Inflammatory macrophage (primary cell): ENCODE results near the gene EIPR1.
"Not testable (repeated sequence)": the region's sequence is repeated elsewhere in the genome, so short reads cannot be mapped to it uniquely, and the experiment has no call there.

Experiments used
- DNase-seq, 2 donors: peaks; one replicate each; pipeline ENCODE4 v3.0.0-alpha.2; 2020 to 2022

EIPR1 gene

DNA sequence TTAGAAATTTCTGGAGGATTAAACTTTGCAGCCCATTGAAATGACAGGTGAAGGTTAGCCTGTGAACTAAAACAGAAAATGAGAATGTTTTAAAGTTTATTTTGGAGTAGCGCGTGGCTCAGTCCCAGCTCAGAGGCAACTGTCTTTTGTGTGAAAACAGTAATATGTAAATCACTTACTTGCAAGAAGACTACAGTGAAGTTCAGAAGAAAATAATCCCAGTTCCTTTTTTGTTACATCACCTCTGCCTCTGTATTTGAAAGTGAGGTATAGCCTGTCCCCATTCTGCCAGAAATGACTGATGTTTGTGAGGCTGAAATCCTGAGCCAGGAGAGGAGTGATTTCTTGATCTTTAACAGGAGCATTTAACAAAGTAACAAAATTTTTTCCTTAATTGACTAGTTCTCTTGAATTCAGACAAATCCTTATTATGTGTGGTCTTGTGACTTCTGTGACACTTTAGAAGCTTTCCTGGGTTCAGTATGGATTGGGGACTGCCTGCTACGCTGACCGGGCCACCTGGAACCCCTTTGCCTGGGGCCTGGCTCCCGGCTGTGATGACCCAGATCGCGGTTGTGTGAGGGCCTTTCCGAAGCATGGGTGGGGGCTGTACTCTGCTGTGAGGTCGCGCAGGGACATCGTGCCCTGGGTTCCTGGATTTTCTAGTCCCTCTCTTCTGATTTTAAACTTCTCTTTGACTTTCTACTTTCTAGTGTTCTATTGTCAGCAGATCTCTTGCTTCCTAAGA, 26.1 kb upstream of the EIPR1 start:
- no peak for DNase-seq

DNA sequence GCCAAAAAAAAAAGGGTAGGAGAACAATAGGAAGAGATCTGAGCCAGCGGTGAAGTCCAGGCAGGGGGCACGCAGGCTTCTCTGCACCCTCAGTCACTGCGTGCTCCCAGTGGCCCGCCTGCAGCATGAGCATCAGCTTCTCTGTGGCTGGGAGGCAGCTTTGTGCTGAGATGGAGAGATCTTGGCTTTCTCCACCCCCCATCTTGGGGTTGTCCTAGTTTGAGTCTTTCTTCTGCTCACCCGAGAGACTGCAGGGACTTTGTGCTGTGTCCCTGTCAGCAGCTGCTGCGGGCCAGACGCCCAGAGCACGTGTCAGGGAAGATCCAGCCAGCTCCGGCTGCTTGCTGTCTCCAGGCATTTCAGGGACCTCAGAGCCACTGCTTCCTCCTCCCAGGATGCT, 22.2 kb upstream of the EIPR1 start:
- DNase-seq = no peak

- DNase-seq = no peak
Measured at GRCh38 chr2:3399381-3399780, 21.8 kb upstream of the EIPR1 start.

- no peak for DNase-seq
Measured at GRCh38 chr2:3398857-3399256, 21.2 kb upstream of the EIPR1 start.

DNA sequence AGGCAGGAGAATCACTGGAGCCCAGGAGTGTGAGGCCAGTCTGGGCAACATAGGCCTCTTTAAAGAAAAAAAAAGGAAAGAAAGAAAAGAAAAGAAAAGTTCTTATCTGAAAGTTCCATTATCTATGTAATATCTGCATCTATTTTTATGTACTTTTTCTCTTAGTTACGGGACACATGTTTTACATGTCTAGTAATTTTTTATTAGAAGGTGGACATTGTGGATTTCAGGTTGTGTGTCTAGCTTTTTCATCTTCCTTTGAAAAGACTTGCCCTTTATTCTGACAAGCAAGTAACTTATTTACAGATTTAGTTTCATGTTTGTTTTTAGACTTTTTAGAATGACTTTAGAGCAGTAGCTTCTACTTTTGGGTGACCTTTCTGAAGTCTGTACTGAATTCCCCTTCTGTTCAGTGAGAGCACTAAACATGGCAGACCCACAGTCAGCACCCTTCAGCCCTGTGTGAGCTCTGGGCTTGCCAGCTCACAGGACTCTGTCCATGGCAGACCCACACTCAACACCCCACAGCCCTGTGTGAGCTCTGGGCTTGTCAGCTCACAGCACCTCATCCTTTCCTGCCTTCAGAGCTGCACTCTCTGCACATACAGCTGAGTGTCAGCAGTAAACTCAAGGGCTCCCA, 19.4 kb upstream of the EIPR1 start:
- DNase-seq = no peak

- no peak for DNase-seq
Measured at GRCh38 chr2:3392216-3392615, 14.6 kb upstream of the EIPR1 start.

GRCh38 chr2:3390041-3390440, 12.4 kb upstream of the EIPR1 start:
- DNase-seq = no peak

GRCh38 chr2:3389193-3389592, 11.6 kb upstream of the EIPR1 start:
- DNase-seq = no peak

DNA sequence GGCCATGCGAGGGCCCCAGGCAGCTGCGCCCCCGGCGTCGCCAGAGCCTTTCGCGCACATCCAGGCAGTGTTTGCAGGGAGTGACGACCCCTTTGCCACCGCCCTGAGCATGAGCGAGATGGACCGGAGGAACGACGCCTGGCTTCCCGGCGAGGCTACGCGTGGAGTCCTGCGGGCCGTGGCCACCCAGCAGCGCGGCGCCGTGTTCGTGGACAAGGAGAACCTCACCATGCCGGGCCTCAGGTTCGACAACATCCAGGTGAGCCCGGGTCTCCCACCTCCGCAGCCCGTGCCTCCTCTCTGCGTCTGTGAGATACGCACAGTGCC, 10.8 kb upstream of the EIPR1 start:
- DNase-seq = no peak

DNA sequence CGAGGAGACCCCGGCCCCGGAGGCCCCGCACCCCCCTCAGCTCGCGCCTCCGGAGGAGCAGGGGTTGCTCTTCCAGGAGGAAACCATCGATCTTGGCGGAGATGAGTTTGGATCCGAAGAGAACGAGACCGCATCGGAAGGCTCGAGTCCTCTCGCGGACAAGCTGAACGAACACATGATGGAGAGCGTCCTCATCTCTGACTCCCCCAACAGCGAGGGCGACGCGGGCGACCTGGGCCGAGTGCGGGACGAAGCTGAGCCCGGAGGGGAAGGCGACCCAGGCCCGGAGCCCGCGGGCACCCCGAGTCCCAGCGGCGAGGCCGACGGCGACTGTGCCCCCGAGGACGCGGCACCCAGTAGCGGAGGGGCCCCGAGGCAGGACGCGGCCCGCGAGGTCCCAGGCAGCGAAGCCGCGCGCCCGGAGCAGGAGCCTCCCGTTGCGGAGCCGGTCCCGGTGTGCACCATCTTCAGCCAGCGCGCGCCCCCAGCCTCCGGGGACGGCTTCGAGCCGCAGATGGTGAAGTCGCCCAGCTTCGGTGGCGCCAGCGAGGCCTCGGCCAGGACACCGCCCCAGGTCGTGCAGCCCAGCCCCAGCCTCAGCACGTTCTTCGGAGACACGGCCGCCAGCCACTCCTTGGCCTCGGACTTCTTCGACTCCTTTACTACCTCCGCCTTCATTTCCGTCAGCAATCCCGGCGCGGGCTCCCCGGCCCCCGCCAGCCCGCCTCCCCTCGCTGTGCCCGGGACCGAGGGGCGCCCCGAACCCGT, 10.2 kb upstream of the EIPR1 start:
- DNase-seq = no peak

DNA sequence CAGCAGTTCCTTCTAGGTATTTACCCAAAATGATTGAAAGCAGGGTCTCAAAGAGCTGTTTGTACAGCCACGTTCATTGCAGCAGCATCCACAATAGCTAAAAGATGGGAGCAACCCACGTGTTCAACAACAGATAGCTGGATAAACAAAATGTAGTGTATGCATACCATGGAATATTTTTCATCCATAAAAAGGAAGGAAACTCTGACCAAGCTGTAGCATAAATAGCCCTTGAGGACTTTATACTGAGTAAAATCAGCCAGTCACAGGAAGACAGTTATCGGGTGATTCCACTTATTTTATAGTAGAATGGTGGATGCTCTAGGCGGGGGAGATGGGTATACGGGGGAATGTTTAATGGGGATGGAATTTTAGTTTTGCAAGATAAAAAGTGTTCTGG, 9.4 kb upstream of the EIPR1 start:
- no peak for DNase-seq

DNA sequence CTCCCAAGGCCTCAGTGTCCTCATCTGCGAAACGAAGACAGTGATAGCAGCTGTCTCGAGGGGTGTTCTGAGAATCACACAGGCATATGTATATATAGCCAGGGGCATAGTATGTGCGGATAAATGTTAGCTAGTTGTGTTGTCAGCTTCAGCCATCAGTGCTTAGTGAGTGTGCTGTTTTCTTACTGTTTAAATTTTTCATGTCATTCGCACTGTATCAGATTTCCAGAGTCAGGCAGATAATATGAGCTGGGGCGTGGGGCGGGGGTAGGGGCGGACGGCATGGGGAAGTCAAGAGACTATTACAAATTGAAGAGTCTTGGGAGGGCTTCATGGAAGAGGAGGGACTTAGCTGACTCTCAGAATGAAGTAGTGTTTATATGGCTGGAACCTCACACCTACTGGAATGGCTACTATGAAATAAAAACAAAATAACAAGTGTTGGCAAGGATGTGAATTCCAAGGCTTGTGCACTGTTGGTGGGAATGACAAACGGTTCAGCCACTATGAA, 8.9 kb upstream of the EIPR1 start:
- DNase-seq = no peak

DNA sequence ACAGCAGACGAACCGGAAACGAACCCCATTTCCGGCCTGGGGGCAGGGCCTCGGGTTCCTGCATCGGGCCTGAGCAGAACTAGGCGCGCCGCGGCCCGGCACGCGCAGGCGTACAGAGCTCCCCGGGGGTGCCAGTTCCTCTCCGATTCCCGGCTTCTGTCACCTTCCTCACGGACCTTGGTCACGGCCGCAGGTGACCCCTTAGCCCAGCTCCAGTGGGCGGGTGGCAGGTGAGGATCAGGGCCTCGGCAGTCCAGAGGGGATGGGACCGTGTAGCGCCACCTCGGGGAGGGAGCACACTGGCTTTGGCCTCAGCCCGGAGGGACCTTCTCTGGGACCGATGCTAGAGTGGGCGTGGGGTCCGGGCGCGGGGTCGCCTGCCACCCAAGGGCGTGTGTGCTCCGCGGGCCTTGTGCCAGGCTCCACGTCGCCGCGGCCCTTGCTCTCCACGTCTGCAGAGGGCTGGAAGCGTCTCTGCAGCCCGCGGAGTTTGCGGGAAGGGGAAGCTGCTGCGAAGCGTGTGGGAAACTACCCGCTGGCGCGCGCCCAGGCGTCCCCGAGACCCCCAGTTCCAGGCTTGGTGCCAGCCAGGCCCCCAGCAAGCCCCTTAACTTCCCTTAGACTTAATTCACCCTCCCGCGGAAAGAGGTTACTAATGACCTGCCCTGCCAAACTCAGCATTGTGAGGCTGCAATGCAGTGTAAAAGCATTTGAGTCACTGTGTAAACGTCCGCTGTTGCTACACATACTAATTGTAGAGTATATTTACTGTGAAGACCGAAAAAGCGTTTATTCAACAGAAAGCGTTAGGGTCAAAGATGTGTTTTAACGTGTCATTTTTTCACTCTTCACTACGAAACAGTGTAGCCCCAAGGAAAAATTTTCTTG, 2.3 kb upstream of the EIPR1 start, which contains the start of gene TRAPPC12:
Gene TRAPPC12 (plus strand): TSS at position 48 of the 888 bp plus-strand sequence. CDS start 7,930 bp downstream, outside the sequence.
- DNase-seq = peak; percentile 89 to 94

GRCh38 chr2:3379339-3379646, 1.7 kb upstream of the EIPR1 start:
- DNase-seq = no peak

DNA sequence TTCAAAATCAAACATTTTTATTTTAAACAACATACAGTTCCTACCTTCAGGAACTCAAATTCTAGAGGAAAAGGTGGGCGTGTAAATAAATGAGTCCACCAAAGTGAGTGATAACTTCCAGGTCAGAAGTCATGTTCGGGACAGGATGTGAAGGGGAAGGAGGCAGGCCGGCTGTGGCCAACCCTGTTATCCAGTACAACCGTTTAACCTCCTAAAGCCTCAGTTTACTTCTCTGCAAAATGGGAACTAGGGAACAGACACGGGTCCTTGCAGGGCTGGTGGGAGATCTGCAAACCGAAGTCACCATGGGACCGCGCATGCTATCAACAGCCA, 373 bp downstream of the EIPR1 start:
- peak; percentile 61 to 64 for DNase-seq

- DNase-seq = no peak
Measured at GRCh38 chr2:3376821-3377220, 797 bp downstream of the EIPR1 start.

DNA sequence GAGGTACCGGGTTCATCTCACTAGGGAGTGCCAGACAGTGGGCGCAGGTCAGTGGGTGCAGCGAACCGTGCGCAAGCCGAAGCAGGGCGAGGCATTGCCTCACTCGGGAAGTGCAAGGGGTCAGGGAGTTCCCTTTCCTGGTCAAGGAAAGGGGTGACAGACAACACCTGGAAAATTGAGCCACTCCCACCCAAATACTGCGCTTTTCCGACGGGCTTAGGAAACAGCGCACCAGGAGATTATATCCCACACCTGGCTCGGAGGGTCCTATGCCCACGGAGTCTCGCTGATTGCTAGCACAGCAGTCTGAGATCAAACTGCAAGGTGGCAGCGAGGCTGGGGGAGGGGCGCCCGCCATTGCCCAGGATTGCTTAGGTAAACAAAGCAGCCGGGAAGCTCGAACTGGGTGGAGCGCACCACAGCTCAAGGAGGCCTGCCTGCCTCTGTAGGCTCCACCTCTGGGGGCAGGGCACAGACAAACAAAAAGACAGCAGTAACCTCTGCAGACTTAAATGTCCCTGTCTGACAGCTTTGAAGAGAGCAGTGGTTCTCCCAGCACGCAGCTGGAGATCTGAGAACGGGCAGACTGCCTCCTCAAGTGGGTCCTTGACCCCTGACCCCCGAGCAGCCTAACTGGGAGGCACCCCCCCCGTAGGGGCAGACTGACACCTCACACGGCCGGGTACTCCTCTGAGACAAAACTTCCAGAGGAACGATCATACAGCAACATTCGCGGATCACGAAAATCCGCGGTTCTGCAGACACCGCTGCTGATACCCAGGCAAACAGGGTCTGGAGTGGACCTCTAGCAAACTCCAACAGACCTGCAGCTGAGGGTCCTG, 8.1 kb downstream of the EIPR1 start:
- not testable (repeated sequence) for DNase-seq

- no peak for DNase-seq
Measured at GRCh38 chr2:3368261-3368722, 9.3 kb downstream of the EIPR1 start.

- no peak for DNase-seq
Measured at GRCh38 chr2:3365219-3365618, 12.4 kb downstream of the EIPR1 start.

- no peak for DNase-seq
Measured at GRCh38 chr2:3361518-3362389, 15.9 kb downstream of the EIPR1 start.

DNA sequence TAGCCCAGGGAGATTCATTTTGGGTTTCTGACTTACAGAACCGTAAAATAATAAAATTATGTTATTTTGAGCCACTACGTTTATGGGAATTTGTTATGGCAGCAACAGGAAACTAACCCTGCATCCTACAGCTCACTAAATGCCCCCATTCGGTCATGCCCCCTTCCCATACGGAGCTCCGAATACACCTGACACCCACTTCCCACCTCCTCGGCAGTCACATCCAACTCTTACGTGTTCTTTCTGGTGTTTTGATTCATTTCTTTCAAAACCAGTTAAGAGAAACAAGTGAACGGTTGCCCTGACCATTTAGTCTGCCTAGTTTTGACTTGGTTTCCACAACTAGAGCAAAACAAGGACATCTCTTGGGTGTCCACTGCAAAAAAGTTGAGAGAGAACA, 19.7 kb downstream of the EIPR1 start:
- DNase-seq = no peak
